NCI-H146 treated with DMSO at 0.1 percent for 48 hours (cell line): ENCODE data around the gene RETSAT.
"Not testable (repeated sequence)": the region's sequence is repeated elsewhere in the genome, so short reads cannot be mapped to it uniquely, and the experiment has no call there.

ENCODE experiments used
- DNase-seq: peaks from one replicate; lab custom pipeline; 2025; ENCODE audit not compliant: unreplicated experiment; lab: John Stamatoyannopoulos, UW

The RETSAT gene

DNA sequence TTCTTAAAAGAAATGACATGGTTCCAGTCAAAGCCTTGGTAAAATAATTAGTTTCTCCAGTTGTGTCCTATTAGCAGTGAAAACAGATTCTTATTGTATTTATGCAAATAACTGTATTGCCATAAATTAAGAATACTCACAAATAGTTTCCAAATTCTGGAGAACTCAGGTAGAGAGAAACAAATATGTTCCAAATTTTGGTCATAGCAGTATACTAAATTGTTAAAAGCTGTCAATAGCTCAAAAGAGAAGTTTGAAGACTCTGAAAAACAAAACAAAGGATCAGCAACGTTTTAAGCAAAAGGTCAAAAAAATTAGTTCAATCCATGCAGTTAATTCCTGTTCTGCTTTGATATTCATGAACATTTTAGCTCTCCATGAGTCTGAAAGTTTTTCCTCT lies 25.7 kb upstream of the RETSAT start:
- no peak for DNase-seq

DNA sequence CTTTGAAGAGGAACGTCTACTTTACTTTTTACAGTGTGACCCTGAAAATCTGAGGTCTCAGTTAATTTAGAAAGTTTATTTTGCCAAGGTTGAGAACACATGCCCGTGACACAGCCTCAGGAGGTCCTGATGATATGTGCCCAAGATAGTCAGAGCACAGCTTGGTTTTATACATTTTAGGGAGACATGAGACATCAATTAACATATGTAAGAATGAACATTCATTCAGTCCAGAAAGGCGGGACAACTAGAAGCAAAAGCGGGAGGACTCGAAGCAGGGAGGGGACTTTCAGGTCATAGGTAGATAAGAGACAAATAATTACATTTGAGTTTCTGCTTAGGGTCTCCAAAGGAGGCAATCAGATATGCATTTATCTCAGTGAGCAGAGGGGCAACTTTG lies 23.9 kb upstream of the RETSAT start:
- DNase-seq: no peak

DNA sequence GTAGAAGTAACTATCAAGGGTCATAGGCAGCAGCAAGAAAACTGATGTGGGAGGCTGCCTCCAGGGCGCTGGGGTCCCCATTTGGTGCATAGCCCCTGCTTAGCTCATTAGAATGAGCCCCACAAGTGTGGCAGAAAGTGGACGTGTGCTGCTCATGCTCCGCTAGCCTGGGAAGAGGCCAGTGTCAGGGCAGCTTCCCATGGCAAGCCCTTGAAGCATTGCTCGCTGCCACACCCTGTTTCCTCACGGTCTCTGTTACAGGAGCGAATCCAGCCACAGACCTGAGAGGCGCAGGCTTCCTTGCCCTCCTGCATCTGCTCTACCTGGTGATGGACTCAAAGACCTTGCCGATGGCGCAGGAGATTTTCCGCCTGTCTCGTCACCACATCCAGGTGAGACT lies 22.8 kb upstream of the RETSAT start:
- DNase-seq: no peak

DNA sequence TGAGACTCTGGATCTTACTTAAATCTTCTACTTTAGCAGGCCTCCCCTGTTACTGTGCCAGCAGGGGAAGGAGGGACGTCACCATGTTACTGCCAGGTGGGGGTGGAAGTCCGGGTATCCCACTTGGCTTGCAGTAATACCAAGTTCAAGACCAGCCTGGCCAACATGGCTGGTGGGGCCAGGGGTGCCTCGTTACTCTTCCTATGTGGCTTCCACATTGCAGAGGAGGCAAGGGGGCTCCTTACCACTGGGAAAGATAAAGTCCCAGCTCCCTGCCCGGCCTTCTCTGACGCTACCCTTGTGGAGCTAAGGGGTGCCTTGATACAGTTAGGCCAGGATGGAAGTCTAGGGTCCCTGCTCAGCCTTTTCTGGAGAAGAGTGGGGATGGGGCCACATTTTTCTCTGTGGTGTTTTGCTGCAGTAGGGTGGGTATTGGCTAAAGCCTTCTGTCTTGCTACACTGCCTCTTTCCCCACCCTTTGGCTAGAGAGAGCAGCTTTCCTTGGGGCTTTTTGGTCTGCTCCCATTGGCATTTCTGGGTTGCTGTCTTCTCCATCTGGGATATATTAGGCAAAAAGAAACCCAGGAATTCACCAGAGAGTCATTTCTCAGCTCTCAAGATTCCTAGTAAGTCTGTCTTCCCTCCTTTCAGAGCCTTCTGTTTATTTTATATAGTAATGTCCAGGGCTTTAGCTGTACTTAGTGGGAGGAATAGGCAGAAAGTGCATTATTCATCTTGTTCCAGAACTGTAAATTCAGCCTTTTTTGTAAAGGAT lies 22.1 kb upstream of the RETSAT start:
- DNase-seq: no peak

DNA sequence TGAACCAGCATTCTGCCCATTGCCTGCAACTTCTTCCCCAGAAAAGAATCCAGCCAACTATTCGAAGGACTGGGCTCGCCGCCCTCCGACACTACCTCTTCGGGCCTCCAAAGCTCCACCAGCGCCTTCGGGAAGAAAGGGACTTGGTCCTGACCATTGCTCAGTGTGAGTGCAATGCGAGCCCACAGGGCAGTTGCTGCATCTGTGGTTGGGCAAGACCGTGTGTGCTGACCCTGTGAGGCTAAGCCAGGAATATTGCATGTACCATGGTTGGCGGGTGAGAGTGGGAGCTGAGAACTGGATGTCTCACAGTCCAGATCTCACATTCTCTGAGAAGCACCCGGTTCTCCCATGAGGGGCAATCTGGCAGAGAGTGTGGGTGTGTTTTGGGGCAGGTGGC lies 16.7 kb upstream of the RETSAT start:
- no peak for DNase-seq

DNA sequence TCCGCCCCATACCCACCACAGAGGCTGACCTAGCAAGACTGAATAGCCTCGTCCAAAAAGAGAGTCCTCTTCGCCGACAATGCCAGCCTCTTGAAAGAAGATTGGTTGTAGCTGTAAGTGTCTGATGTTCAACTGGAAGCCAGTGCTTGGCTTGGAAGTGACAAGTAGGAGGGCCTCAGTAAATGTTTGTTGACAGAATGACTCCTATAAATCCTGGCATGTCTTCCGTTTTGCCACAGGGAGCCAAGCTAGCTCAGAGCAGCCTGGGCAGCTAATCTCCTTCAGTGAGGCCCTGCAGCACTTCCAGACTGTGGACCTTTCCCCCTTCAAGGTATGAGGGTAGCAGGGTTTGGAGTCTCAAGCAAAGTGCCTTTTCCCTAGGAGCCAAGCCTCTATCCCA lies 15.2 kb upstream of the RETSAT start:
- DNase-seq: no peak

DNA sequence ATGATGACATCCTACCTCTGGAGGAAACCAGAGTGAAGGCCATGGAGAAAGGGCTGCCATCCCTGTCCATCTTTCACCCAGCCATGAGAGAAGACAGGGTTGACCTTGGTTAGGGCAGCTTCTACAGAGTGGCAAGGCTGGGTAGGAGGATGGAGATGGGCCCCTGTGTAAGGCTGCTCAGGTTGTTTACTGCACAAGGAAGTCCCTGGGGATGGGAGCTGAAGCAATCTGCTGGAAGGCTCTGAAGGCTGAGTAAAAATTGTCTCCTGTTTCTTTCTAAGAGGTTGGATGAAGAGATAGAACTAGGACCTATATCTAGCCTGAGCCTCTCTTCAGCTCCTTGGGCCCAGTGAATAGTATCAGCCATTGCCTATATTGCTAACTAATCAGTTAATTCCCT lies 14.6 kb upstream of the RETSAT start:
- DNase-seq: no peak

DNA sequence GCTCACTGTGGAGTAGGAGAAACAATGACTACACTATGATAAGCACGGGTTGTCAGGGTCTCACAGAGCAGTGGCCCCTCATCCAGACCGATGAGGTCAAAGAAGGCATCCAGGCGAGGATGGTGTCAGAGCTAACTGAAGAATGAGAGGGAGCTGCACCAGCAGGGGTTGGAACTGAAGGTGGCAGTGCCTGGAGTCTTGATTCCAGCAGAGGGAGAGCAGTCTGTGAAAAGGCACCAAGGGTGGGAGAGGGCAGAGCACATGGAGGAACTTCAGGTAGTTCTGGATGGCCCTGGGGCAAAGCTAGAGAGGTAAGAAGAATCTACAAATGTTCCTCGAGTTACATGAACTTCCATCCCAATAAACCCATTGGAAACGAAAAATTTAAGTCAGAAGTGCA lies 12.9 kb upstream of the RETSAT start:
- DNase-seq: no peak

DNA sequence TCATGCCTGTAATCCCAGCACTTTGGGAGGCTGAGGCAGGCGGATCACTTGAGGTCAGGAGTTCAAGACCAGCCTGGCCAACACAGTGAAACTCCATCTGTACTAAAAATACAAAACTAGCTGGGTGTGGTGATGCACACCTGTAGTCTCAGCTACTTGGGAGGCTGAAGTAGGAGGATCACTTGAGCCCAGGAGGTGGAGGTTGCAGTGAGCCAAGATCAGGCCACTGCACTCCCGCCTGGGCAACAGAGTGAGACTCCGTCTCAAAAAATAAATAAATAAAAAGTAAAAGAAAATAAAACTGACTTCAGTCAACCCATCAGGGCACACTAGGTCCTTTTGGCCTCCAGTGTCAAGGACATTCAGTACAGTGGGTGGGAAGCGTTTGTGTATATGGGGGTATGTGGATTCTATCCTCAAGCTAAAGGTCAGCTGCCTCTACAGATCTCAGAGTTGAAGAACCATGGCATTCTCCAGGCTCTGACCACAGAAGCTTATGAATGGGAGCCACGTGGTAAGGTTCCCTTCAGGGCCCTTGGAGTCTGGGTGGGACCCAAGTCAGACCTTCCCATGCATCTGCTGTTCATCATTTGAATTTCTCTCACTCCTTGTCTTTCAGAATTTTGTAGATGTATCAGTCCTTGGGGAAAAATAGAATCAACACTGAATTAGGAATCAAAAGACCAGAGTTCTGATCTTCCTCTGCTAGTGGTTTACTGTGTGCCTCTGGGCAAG lies 8.5 kb upstream of the RETSAT start:
- DNase-seq: not testable (repeated sequence)

DNA sequence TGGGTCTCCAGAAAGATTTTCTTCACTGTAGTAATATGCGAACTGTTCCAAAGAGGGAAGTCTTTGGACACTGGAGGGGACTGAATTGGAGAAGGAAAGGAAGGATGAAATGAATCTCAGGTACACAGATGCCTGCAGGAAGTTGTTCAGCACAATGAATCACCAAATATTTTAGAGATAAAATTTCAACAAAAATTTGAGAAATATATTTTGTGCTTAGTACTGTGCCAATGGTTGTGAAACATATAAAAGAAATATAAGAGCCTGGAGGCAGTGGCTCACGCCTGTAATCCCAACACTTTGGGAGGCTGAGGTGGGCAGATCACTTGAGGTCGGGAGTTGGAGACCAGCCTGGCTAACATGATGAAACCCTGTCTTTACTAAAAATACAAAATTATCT lies 3.4 kb upstream of the RETSAT start:
- no peak for DNase-seq

DNA sequence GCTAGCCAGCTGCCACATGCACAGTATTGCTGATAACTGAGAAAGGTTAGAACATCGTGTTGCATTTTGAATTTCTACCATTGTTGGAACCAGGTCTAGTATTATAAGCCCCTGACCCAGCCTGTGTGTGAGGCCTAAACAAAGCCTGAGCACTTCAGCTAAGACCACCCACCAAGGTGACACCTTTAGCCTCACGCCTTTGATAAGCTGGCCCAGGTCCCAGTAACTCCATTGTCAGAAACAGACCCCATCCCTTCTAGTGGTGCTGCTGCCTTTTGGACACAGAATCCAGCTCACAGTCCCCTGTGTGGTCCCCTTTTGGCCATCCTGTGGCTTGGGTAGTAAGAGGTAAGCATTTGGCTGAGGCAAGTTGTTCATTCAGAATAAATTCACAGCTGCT lies 1.9 kb upstream of the RETSAT start:
- DNase-seq: no peak

DNA sequence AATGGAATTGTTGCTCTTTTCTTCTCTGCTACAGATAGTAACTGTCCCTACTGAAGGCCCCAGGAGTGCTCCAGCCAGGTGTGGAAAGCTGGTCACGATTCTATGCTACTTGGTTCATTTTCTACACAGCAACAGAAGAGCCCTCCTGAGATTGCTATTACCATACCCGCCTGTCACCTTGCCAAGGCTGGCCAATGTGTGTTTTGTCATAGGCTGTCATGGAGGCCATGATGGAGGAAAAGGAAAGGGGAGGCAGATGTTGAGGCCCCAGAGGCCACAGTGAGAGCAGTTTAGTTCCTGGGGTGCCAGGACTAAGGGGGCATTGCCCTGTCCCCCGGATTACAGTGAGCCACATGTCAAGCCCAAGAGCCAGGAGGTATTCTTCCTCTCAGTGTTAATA lies 1.2 kb upstream of the RETSAT start:
- no peak for DNase-seq

DNA sequence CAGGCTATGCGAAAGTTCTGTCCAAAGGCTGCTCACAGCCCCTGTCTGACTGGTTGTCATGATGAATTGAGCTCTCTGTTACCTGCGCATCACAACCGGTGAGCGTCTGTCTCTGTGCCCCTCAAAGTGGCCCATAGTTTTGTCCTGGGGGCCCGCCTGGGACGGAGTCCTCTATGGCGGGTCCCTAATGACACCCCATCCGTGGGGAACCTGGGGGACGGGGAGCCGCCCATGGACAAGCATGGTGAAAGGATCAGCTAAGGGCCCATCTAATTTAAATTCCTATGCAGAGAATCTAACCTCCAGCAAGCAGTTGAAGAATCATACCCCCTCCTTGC lies 714 bp upstream of the RETSAT start:
- no peak for DNase-seq

DNA sequence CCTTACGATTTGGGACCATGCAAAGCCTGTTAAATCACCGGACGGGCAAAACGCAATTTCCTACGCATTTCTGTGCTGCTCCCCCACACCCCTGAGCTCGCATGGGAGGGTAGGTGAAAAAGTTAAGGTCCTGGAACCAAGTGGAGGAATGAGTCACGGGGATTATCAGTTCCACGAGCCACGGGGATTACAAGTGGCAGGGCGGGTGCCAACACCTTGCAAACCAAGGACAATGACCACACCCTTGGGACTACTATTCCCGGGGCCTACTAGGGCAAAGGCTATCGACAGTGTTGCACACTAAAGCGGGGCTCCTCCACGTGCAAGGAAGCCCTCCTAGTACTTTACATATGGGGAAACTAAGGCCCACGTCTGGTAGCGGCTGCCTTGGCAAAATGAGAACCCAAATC lies 447 bp downstream of the RETSAT start:
- no peak for DNase-seq

DNA sequence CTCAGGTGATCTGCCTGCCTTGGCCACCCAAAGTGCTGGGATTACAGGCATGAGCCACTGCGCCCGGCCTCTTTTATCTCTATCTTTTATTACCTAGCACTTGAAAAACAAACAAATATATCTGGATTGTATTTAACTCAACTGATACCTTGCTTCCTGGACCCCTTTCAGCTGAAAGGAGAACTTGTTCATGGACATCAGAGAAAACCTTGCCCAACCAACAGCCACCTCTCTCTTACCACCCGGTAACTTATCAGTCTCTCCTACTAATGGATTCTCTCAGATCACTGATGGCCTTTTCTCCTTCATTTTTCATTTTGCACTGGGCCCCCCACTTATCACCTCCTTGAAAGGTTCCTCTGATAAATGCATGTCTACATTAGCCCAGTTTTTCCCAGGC lies 6.7 kb downstream of the RETSAT start:
- DNase-seq: no peak

DNA sequence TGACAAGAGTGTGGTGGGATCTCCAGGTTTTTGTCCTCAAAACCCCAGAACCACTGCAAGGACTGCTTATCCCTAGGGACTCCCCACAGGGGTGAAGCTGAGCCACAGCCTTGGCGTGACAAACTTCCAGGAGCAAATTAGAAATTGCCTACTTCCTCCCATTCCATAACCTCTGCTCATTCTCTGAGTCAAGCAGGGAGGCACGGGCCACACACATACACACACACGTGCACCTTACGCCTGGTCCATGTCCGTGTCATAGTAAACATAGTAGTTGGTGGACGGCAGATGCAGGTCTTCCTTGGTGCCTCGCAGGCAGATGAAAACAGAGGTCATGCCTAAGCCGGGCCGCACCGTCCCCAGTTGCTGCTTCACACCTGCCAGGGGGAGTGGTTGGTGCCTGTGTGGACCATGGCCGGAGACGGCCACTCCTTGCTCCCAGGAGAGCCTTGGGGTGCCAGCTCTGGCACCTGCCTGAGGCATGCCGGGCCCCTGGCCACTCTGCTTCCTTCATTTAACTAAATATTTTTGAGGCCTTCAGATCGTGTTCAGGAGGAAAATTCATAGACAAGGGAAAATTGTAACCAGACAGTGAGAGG lies 9.9 kb downstream of the RETSAT start:
- no peak for DNase-seq

DNA sequence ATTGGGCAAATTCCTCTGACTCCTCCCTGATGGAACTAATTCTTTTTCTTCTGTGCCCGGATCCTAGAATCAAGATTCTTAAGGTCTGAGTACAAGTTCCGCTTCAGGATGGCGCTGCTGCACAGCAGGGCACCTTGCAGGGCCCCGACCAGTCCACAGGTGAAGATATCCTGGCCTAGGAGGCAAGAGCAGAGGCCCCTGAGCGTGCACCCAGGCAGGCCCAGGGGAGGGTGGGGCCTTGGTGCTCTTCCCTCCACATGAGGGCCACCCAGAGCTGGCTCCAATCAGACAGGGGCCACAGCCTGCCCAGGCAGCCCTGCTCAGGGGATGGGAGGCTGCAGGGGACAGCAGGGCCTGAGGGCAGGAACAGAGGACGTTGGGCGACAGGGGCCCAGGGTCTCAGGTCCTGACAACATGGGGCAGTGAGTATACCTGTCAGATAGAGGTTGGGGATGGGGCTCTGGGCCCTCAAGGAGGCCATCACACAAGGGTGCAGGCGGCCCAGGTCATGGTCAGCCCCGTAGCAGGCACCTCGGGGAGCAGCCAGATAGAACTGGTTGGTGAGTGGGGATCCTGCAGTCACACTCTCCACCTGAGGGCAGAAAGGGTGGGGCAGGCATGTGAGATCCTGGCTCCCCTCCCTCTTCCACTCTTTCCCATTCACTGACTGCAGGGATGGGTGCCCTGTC lies 11.0 kb downstream of the RETSAT start:
- DNase-seq: not testable (repeated sequence)

DNA sequence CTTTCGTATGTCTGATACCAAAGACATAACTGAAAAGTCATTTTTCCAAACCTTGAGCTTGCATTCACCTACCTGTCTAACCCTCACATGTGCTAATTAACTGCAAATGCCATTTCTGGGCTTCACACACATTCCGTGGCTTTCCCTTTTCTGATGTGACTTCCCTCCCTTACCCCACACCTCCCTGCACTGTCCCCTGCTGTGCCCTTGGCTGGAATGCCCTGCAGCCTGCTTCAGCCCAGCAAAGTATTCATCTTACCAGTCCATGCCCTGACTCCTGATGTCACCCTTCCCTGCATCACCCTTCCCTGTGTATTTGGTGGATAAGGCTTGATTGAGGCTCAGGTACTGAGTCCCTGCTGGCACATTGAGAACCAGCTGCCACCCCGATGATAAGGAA lies 12.2 kb downstream of the RETSAT start:
- no peak for DNase-seq

DNA sequence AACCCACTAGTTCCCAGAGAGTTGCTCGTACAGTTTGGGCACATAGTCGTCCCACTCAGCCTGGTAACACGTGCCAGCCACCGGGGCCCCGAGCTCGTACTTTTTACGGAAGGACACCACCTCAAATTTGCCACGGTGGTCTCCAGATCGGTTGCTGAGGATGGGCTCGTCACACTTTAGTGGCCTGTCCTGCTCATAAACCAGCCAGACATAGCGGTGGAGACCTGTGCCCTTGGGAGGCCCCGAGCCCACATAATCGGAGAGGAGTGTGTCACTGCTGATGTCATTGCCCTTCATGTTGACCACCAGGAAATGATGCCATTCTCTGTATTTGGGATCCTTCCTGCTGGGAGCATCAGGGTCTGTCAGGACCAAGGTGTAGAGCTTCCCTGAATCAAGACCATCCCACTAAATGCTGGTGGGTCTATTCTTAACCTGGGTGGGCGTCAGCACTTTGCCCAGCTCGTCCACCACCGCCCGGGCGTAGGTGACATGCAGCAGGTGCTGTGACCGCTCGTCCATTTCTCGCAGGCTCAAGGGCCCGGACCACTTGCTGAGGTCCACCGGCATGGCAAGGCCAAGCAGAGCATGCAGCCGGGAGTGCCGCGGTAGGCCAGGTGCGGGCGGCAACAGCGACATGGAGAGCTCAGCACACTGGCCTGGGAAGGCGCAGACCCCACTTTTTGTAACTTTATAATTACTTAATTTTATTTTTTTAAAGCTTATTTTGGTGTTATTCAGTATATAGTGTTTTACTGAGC lies 12.9 kb downstream of the RETSAT start:
- no peak for DNase-seq

DNA sequence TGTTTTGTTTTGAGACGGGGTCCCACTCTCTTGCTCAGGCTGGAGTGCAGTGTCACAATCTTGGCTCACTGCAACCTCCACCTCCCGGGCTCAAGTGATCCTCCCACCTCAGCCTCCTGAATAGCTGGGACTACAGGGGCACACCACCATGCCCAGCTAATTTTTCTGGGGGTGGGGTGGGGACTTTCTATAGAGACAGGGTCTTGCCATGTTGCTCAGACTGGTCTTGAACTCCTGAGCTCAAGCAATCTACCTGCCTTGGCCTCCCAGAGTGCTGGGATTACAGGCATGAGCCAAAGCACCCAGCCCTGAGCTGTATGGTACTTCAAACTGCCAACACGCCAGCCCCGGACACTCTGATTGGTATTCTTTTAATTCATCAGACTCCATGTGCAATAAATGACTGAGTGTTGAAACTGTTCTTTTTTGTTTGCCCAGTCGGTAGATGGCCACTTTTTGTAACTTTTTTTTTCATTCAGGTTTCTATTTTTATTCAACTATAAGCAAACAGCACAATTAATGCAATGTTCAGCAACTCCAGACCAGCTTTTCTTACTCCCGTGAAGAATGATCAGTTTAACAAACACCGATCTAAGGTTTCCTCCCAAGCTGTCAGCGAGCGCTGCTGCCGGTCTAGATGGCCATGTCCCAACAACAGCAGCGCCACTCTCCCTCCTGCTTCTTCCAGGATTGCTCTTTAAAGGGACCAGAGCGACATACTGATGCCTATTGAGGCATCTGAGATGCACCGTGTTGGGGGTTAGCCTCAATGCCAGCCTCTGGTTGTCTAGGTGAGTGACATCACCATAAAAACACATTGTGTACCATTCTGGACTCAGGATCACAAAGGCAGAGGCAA lies 14.1 kb downstream of the RETSAT start:
- no peak for DNase-seq
